ENCODE results near the gene KRTAP10-4. TPM values are rescaled to one million over a fixed set of nuclear protein-coding genes. Genes with fewer than 3 reads are reported as not detected.

KRTAP10-4 gene
- total RNA-seq, 1 experiment from 2014 or later: not detected

DNA sequence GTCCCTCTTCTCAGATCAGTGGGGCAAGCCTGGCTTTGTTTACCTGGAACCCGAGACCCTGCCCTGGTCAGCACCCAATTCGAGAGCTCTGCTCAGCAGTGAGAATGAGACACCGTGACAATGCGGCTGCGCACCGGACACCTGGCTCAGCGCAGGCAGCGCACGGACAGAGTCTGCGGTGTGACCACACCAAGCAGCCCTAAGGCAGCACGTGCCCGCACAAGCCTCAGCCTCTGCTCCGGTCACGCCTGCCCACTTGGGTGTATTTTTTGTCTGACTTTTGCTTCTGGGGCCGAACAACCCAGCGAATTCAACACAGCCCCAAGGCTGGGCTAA lies 43.0 kb downstream of the KRTAP10-4 start:
- no peak for DNase-seq (ENCODE audit: low spot score)

DNA sequence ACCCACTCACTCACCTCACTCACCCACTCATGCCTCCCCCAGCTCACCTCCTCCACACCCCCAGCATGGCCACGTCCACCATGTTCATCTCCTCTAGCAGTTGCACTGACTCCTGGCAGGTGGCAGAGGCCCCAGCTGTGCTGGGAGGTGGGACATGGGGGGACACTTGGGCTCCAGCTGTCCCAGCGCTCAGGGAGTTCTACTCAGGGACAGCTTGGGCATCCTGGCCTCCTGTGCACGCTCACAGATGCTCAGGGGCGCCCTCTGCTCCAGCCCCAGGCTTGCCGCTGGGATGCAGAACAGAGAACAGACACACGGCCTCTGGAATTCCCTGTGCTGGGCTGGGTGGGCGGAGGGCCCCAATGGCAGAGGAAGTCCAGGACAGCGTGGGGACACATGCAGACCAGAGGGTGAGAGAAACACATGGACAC lies 43.6 kb downstream of the KRTAP10-4 start:
- DNase-seq (ENCODE audit: low spot score): no peak

DNA sequence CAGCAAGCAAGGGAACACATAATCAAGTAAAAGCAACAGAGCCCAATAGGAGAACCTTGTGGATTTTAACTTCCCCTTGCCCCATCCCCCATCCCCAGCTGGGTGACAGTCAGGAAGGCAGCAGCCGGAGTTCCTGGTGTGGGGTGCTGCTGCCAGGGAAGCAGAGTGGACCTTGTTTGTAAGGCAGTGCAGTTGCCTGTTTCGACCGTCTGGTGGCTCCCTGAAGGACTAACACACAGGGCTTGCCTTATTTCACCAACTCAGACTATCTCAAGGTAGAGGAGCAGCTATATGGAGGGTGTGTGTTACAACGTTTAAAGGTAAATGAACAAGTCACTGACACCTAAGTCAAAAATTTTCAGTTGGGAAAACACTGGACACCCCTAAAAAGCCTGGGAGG lies 45.0 kb downstream of the KRTAP10-4 start:
- DNase-seq (ENCODE audit: low spot score): no peak

DNA sequence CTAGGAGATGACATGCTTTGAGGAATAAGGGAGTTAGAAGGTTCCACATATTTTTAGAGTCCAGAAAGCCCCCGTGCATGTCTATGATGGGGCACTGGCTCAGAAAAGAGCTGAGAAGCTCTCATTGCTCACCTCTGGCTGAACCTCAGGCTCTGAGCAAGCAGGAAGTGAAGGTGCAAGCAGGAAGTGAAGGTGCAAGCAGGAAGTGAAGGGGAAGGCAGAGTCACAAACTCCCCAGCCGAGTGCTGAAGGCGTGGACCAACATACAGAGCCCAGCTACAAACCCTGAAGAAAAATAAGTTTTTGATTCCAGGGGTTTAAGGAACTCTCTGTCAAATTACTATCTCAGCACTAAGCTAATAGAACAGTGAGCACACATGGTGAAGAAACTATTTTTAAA lies 45.4 kb downstream of the KRTAP10-4 start:
- DNase-seq (ENCODE audit: low spot score): no peak

DNA sequence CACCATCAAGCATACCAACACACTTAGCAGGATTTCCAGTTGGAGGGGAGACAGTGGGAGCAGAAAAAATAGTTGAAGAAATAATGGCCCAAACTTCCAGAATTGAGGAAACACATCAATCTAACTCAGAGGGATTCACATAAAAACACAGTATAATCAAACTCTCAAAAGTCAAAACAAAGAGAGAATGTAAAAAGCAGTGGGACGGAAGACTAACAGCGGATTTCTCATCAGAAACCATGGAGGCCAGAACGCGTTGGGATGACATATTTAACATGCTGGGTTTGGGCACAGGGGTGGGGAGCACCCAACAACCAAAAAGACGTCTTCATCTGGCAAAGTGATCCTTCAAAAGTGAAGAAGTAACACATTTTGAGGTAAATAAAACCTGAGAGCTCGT lies 46.4 kb downstream of the KRTAP10-4 start:
- DNase-seq (ENCODE audit: low spot score): no peak

DNA sequence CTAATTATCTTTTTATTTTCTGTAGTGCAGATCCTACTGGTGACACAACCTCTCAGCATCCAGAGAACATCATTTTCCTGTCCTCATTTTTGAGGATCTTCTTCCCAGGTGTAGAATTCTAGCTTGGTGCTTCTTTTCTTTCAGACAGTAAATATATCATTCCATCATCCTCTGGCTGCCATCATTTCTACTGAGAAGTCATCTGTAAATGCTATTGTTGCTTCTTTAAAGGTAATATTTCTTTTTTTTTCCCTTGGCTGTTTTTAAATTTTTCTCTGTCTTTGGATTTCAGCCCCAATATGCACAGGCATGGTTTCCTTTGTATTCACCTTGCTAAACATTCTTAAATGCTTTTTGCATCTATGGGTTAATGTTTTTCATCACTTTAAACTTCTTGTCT lies 50.0 kb downstream of the KRTAP10-4 start:
- DNase-seq (ENCODE audit: low spot score): no peak

Other genes with a start within 250 kb of the KRTAP10-4 start
- 26.3 and 27.8 TPM in 2 replicates for gene CFAP410, start 234.3 kb upstream of the KRTAP10-4 start, total RNA-seq (2014; rRNA removed; shearing (Covaris generic))
- 0.98 and 1.9 TPM in 2 replicates for gene TRPM2, start 220.1 kb upstream of the KRTAP10-4 start, total RNA-seq (2014; rRNA removed; shearing (Covaris generic))
- gene LRRC3, start 118.2 kb upstream of the KRTAP10-4 start, total RNA-seq (2014; rRNA removed; shearing (Covaris generic)): 0.50 and 1.5 TPM in 2 replicates
- gene KRTAP10-1, start 33.5 kb upstream of the KRTAP10-4 start, total RNA-seq (2014; rRNA removed; shearing (Covaris generic)): not detected in 2 replicates
- gene KRTAP10-2, start 22.2 kb upstream of the KRTAP10-4 start, total RNA-seq (2014; rRNA removed; shearing (Covaris generic)): not detected in 2 replicates
- not detected in 2 replicates for gene KRTAP10-3, start 14.9 kb upstream of the KRTAP10-4 start, total RNA-seq (2014; rRNA removed; shearing (Covaris generic))
- not detected in 2 replicates for gene KRTAP10-5, start 6.9 kb downstream of the KRTAP10-4 start, total RNA-seq (2014; rRNA removed; shearing (Covaris generic))
- not detected in 2 replicates for gene KRTAP10-6, start 18.8 kb downstream of the KRTAP10-4 start, total RNA-seq (2014; rRNA removed; shearing (Covaris generic))
- not detected in 2 replicates for gene KRTAP10-7, start 26.9 kb downstream of the KRTAP10-4 start, total RNA-seq (2014; rRNA removed; shearing (Covaris generic))
- gene KRTAP10-8, start 38.4 kb downstream of the KRTAP10-4 start, total RNA-seq (2014; rRNA removed; shearing (Covaris generic)): not detected in 2 replicates
- gene KRTAP10-9, start 53.4 kb downstream of the KRTAP10-4 start, total RNA-seq (2014; rRNA removed; shearing (Covaris generic)): not detected in 2 replicates
- not detected in 2 replicates for gene KRTAP10-10, start 63.6 kb downstream of the KRTAP10-4 start, total RNA-seq (2014; rRNA removed; shearing (Covaris generic))
- not detected in 2 replicates for gene KRTAP10-11, start 72.7 kb downstream of the KRTAP10-4 start, total RNA-seq (2014; rRNA removed; shearing (Covaris generic))
- gene KRTAP12-4, start 80.9 kb downstream of the KRTAP10-4 start, total RNA-seq (2014; rRNA removed; shearing (Covaris generic)): not detected in 2 replicates
- gene KRTAP12-3, start 84.2 kb downstream of the KRTAP10-4 start, total RNA-seq (2014; rRNA removed; shearing (Covaris generic)): not detected in 2 replicates
- gene KRTAP12-2, start 93.2 kb downstream of the KRTAP10-4 start, total RNA-seq (2014; rRNA removed; shearing (Covaris generic)): not detected in 2 replicates
- not detected in 2 replicates for gene KRTAP12-1, start 108.4 kb downstream of the KRTAP10-4 start, total RNA-seq (2014; rRNA removed; shearing (Covaris generic))
- gene KRTAP10-12, start 123.4 kb downstream of the KRTAP10-4 start, total RNA-seq (2014; rRNA removed; shearing (Covaris generic)): not detected in 2 replicates
- gene TSPEAR, start 137.8 kb downstream of the KRTAP10-4 start, total RNA-seq (2014; rRNA removed; shearing (Covaris generic)): 0.17 TPM in 1 of 2 replicates, not detected in the other
- gene UBE2G2, start 228.1 kb downstream of the KRTAP10-4 start, total RNA-seq (2014; rRNA removed; shearing (Covaris generic)): 53.1 and 68.3 TPM in 2 replicates
- gene SUMO3, start 244.3 kb downstream of the KRTAP10-4 start, total RNA-seq (2014; rRNA removed; shearing (Covaris generic)): 118 and 140 TPM in 2 replicates